Hepatic stellate cell (primary cell): Measurements from ENCODE around the gene LPXN.
"Not testable (repeated sequence)": the region's sequence is repeated elsewhere in the genome, so short reads cannot be mapped to it uniquely, and the experiment has no call there.

Experiments
- DNase-seq: peaks from one replicate; pipeline ENCODE4 v3.0.0; 2011; ENCODE audit warnings: low spot score

LPXN gene

GRCh38 chr11:58579192-58580129, 3.8 kb upstream of the LPXN start:
- peak; percentile 76 for DNase-seq

GRCh38 chr11:58578635-58579191, 3.1 kb upstream of the LPXN start, which contains the start of gene ZFP91:
TSS of gene ZFP91 (plus strand) at chr11:58579063. CDS start at chr11:58579282, 219 bp downstream.
- DNase-seq: peak; percentile 92

GRCh38 chr11:58578136-58578634, 2.5 kb upstream of the LPXN start:
- DNase-seq: peak; percentile 63

DNA sequence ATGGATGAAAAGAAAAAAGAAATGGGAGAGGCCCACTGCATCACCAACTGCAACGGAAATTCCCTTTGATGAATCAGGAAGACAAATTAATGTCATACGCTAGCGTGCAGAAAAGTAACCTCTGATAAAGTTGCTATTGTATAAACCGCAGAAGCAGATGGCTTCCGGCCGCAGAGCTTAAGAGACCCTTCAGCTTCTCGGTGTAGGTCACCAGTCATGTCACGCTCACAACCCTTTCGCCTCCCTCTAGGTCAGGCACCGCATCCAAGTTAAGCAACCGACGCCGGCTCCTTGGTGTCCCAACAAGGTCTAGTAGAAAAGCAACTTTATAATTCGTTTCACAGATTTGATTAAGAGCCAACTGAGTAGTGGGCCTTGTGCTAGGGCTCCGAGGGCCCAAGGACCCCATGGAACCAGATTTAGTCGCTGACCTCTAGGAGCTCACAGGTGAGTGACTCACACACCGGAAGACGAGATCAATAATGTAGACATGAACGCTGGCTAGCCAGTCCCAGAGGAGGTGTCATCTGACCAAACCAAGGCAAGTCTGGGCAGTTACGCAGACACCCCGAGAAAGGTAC, 2.0 kb upstream of the LPXN start:
- DNase-seq: peak; percentile 17

- peak; percentile 10 for DNase-seq
Observed at GRCh38 chr11:58576887-58577471, 1.3 kb upstream of the LPXN start.

DNA sequence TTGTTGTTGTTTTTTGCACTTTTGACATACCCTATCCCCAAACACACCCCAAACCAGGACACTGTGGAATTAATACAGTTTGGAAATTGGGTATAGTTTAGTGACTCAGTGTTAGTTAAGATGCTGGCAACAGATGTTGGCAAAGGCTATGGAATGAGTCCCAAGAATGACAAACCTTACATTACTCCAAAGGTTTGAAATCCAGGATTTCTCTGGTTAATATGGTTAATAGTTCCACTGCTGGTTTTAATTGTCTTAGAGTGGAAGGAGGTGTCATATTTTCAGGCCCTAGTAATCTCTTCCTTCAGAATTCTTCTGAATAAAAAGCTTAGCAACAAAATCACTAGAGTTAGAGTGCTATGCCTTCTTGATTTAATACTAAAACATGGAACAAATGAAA, 775 bp downstream of the LPXN start:
- DNase-seq: no peak

DNA sequence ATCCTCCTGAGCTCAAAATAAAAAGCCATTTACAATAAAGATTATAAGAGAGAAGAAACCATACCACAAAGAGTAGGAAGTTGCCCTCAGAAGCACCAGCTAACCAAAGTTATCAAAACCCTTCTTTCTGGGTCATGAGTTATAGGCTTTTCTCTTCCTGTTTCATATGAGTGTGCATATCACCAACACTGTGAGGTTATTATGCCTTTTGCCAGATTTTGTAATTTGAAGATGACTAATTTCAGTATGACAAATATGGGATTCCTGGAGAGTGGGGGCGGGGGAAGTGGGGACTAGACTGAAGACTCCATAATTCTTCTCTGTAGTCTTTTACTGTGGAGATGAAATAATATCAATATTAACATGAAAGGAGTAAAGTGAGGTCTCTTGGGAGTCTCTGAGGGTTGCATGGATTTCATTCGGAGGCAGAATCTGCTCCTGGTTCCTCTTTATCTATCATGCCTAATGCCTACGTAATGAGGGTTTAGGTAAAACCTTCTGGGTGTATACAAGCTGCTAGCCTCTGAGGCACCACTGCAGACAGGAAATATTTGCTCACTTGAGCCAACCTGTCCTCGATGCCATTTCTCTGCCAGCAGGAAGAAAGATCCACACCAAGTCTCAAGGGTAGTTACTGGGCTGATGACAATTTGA, 2.1 kb downstream of the LPXN start:
- peak; percentile 44 for DNase-seq

- not testable (repeated sequence) for DNase-seq
Observed at GRCh38 chr11:58572906-58573305, 2.8 kb downstream of the LPXN start.

DNA sequence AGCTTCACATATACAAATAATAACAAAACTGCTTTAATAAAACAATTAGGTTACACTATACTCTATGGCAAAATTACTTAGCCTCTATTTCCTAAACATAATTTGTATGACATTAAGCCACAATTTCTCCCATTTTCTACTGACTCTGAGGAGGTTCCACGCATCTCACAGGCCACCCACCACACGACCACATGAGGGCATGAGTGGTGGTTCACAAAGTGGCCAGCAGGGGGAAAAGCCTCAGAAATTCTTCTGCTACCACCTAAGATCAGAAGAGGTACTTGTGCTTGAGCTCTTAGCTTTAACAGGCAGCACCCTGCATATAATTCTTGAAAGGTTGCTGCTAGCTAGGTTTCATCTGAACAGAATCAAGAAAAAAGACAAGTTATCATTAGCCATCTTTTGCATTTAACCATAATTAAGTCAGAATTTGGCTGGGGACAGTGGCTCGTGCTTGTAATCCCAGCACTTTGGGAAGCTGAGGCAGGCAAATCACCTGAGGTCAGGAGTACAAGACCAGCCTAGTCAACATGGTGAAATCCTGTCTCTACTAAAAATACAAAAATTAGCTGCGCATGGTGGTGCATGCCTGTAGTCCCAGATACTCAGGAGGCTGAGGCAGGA, 7.7 kb downstream of the LPXN start:
- DNase-seq: peak; percentile 22

- DNase-seq: no peak
Observed at GRCh38 chr11:58564231-58564630, 11.4 kb downstream of the LPXN start.

GRCh38 chr11:58562375-58562800, 13.3 kb downstream of the LPXN start:
- no peak for DNase-seq

- no peak for DNase-seq
Observed at GRCh38 chr11:58561394-58562098, 14.1 kb downstream of the LPXN start.

DNA sequence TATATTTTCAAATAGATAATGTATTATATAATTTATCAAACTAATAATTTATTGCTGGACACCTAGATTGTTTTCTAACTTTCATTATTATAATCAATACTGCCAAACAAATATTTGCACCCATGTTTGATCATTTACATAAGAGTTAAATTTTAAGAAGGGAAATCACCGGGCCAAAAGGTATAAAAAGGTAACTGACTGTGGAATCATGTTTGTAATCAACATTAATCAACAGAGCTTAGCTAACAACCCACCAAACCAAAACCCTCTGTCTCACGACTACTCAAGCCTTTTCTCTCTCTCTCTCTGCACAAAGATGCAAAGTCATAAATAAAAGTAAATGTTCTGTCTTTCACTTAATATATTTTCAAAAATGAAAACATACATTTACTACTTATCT, 14.8 kb downstream of the LPXN start:
- no peak for DNase-seq

DNA sequence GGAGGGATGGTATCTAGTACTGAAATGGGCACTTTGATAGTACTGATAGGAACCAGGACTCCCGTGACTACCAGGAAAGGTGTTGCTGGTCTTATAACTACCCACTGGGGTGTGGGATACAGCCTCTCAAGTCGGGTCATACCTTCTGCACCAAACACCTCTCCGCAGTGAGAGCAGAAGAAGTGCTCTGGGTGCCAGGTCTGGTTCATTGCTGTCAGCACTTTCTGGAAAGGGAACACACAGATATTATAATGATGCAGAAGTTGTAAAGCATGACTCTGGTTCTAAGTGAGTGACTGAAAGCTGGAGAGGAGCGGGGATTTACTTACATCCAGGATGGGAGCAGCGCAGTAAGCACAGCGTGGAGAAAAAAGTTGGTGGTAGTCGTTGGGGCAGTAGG, 26.0 kb downstream of the LPXN start:
- DNase-seq: no peak

GRCh38 chr11:58546841-58547240, 28.8 kb downstream of the LPXN start:
- no peak for DNase-seq

DNA sequence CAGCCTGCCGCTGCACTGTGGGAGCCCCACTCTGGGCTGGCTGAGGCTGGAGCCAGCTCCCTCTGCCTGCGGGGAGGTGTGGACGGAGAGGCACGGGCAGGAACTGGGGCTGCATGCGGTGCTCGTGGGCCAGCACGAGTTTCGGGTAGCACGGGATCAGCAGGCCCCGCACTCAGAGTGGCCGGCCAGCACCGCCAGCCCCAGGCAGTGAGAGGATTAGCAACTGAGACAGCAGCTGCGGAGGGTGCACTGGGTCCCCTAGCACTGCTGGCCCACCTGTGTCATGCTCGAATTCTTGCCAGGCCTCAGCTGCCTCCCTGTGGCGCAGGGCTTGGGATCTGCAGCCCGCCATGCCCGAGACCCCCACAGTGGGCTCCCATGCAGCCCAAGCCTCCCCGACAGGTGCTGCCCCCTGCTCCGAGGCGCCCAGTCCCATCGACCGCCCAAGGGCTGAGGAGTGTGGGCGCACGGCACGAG, 43.8 kb downstream of the LPXN start:
- DNase-seq: no peak

DNA sequence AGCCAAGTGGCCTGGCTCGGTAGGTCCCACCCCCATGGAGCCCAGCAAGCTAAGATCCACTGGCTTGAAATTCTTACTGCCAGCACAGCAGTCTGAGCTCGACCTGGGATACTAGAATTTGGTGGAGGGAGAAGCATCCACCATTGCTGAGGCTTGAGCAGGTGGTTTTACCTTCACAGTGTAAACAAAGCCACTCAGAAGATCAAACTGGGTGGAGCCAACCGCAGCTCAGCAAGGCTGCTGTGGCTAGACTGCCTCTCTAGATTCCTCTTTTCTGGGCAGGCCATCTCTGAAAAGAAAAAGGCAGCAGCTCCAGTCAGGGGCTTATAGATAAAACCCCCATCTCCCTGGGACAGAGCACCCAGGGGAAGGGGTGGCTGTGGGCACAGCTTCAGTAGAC, 45.4 kb downstream of the LPXN start:
- DNase-seq: no peak

DNA sequence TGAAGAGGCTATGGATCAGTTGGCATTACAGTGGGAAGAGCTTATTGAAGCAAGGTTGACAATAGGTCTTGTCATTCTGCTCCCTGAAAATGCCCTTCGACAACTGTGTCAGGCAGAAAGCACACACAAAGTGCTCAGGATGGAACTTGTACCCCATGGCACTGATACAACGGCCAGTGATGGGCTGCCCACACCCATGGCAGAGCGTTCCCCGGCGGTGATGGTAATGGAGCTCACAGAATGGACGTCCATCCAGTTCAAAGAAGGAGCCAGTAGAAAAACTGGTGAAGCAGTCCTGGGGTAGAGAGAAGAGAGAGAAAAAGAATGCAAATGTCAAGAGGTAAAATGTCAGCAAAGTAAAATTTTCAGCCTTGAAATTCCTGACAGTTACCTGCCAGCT, 48.2 kb downstream of the LPXN start:
- no peak for DNase-seq

- no peak for DNase-seq
Observed at GRCh38 chr11:58526721-58527120, 48.9 kb downstream of the LPXN start.

- DNase-seq: no peak
Observed at GRCh38 chr11:58525037-58525614, 50.5 kb downstream of the LPXN start.
